Panc1 (cell line): ENCODE data around the gene MRPL43. TPM values are rescaled to one million over a fixed set of nuclear protein-coding genes. Genes with fewer than 3 reads are reported as not detected.

Source experiments
- ATAC-seq: fragments of 200-7000 bp; cut with Tn5 transposase; 2 replicates; pipeline ENCODE4 v1.9.1; 2020; ENCODE audit warnings: mild to moderate bottlenecking, moderate library complexity
- BruUV-seq: library from RNA; stranded (reverse); fragments of 400-500 nt; replicated peaks from 2 replicates; lab custom pipeline; 2021; lab: Mats Ljungman, UMichigan
- CTCF ChIA-PET: fragments of 300-600 bp; sonication (Branson Sonifier 250); formaldehyde crosslinking; loops from one replicate; lab custom pipeline; 2022; ENCODE audit warnings: antibody characterized with exemption; lab: Charles Lee
- POLR2A ChIA-PET: fragments of 300-600 bp; sonication (Branson Sonifier 250); formaldehyde crosslinking; loops from one replicate; lab custom pipeline; 2022; ENCODE audit warnings: antibody characterized with exemption; lab: Charles Lee
- DNase-seq: peaks from one replicate; pipeline ENCODE4 v3.0.0-alpha.2; 2010; ENCODE audit warnings: low read depth, low spot score
- H3K27ac ChIP-seq: 2 replicates; pipeline ENCODE4 v1.5.1; 2011; ENCODE audit warnings: mild to moderate bottlenecking, low read length, inconsistent platforms
- H3K27me3 ChIP-seq: fragments of 200-500 bp; sonication (Bioruptor generic); 2 replicates; pipeline ENCODE4 v1.6.0; 2014; ENCODE audit warnings: low read length, inconsistent platforms; ENCODE audit not compliant: control insufficient read depth, insufficient read depth
- H3K36me3 ChIP-seq: fragments of 200-500 bp; sonication (Bioruptor generic); 2 replicates; pipeline ENCODE4 v1.5.1; 2014; ENCODE audit warnings: inconsistent platforms, mild to moderate bottlenecking, low read length, moderate library complexity; ENCODE audit not compliant: control insufficient read depth, insufficient read depth
- H3K4me1 ChIP-seq: 2 replicates; pipeline ENCODE4 v1.5.1; 2011; ENCODE audit warnings: inconsistent platforms, mild to moderate bottlenecking, low read length, moderate library complexity; ENCODE audit not compliant: control insufficient read depth, insufficient read depth
- H3K4me3 ChIP-seq, 2 experiments: 2 replicates each; pipeline ENCODE4 v1.5.1; 2011 to 2012; ENCODE audit warnings: low read depth in 2 of 2, low read length in 2 of 2, mild to moderate bottlenecking in 2 of 2, inconsistent platforms in 1 of 2, moderate library complexity in 1 of 2
- H3K9me3 ChIP-seq: fragments of 200-500 bp; sonication (Bioruptor generic); 2 replicates; pipeline ENCODE4 v1.5.1; 2014; ENCODE audit warnings: low read depth, mild to moderate bottlenecking, inconsistent platforms, low read length, moderate library complexity; ENCODE audit not compliant: control insufficient read depth, insufficient read depth
- POLR2AphosphoS5 ChIP-seq: IDR thresholded peaks from 2 replicates; pipeline ENCODE4 v1.6.1; 2012; ENCODE audit warnings: mild to moderate bottlenecking, low read depth, low read length, moderate library complexity
- SIN3A ChIP-seq: IDR thresholded peaks from 2 replicates; pipeline ENCODE4 v1.6.1; 2012; ENCODE audit warnings: low read depth, mild to moderate bottlenecking, low read length, moderate library complexity, borderline replicate concordance; ENCODE audit not compliant: insufficient read depth
- TCF7L2 ChIP-seq: IDR thresholded peaks from 2 replicates; pipeline ENCODE4 v1.6.1; 2011; ENCODE audit warnings: mild to moderate bottlenecking, low read depth, low read length, inconsistent platforms
- in situ Hi-C: cut with HindIII; loops from 2 replicates; pipeline ENCODE4 v1.10.0; 2016; ENCODE audit warnings: low sequenced_read_pairs, low pct_unique_long_range_greater_than_20kb
- intact Hi-C: fragments of 100-400 bp; cut with micrococcal nuclease; formaldehyde crosslinking; loops from one replicate; pipeline ENCODE4 v1.10.0; 2022; ENCODE audit not compliant: unreplicated experiment
- total RNA-seq: library from RNA; stranded (reverse); gene quantifications from one replicate; pipeline ENCODE4 v1.2.1, GENCODE V29; 2021; ENCODE audit not compliant: unreplicated experiment
- TF ChIP-seq, protein P1 (sequence below): fragments of 450-650 bp; IDR thresholded peaks from 2 replicates; pipeline ENCODE4 v1.5.1; 2017; ENCODE audit warnings: mild to moderate bottlenecking
- TF ChIP-seq, protein P2 (sequence below), 2 experiments: IDR thresholded peaks; 2 replicates each; pipeline ENCODE4 v1.6.1; 2011 to 2012; ENCODE audit warnings: low read depth in 2 of 2, control low read depth in 1 of 2, low read length in 1 of 2, mild to moderate bottlenecking in 1 of 2, moderate library complexity in 1 of 2; ENCODE audit not compliant: insufficient read depth in 1 of 2

The MRPL43 gene
- total RNA-seq, 1 experiment from 2014 or later: 108 TPM

DNA sequence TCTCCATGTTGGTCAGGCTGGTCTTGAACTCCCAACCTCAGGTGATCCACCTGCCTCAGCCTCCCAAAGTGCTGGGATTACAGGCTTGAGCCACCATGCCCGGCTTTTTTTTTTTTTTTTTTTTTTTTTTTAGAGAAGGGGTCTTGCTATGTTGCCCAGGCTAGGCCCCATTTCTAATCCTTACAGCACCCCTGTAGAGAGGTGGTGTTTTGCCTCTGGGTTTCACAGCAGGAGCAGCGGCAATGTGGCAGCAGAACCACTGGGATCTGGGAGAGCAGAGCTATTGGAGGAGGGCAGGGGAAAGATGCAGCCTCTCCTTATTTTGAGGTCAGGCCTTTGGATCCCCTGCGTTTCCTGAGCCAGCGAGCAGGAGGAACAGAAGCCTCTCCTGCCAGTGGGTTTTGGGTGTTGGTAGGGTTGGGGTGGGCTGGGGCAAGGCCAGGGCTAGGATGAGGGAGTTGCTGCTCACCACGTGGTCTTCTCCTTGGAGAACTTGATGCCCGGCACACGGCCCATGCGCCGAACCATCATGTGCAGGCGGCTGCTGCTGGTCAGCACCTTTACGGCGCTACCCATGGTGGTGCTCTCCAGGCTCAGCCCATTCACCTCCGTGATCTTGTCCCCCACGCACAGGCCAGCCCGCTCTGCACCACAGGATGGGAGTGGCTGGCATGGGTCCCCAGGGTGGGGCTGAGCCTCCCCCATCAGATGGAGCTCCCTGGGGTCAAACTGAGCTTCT lies 35.8 kb upstream of the MRPL43 start:
- DNase-seq (no peak), ATAC-seq (no peak)
- Histone ChIP-seq H3K4me1 (peaks cover 2% of the 10 kb centered on the region; the same call in 1 of the 2 replicates), H3K27ac (no peak overlapping the region), H3K27me3 (no peaks in the 10 kb centered on the region), H3K36me3 (no peaks in the 10 kb centered on the region), H3K9me3 (no peaks in the 10 kb centered on the region), H3K4me3 (no peak overlapping the region)
- POLR2A ChIA-PET: no interaction called here
- CTCF ChIA-PET: interaction anchor here (0.5 to 0.9 kb wide), 2 partner anchors 9 to 12 kb away, joined by 3 read pairs; no protein-coding TSS in a partner anchor
- in situ Hi-C loops: no loop called here
- TF ChIP-seq, protein P1, sequence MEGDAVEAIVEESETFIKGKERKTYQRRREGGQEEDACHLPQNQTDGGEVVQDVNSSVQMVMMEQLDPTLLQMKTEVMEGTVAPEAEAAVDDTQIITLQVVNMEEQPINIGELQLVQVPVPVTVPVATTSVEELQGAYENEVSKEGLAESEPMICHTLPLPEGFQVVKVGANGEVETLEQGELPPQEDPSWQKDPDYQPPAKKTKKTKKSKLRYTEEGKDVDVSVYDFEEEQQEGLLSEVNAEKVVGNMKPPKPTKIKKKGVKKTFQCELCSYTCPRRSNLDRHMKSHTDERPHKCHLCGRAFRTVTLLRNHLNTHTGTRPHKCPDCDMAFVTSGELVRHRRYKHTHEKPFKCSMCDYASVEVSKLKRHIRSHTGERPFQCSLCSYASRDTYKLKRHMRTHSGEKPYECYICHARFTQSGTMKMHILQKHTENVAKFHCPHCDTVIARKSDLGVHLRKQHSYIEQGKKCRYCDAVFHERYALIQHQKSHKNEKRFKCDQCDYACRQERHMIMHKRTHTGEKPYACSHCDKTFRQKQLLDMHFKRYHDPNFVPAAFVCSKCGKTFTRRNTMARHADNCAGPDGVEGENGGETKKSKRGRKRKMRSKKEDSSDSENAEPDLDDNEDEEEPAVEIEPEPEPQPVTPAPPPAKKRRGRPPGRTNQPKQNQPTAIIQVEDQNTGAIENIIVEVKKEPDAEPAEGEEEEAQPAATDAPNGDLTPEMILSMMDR: no peak
- no peak for TF ChIP-seq SIN3A
- TF ChIP-seq POLR2AphosphoS5: no peak
- TF ChIP-seq TCF7L2: no peak
- TF ChIP-seq, protein P2, sequence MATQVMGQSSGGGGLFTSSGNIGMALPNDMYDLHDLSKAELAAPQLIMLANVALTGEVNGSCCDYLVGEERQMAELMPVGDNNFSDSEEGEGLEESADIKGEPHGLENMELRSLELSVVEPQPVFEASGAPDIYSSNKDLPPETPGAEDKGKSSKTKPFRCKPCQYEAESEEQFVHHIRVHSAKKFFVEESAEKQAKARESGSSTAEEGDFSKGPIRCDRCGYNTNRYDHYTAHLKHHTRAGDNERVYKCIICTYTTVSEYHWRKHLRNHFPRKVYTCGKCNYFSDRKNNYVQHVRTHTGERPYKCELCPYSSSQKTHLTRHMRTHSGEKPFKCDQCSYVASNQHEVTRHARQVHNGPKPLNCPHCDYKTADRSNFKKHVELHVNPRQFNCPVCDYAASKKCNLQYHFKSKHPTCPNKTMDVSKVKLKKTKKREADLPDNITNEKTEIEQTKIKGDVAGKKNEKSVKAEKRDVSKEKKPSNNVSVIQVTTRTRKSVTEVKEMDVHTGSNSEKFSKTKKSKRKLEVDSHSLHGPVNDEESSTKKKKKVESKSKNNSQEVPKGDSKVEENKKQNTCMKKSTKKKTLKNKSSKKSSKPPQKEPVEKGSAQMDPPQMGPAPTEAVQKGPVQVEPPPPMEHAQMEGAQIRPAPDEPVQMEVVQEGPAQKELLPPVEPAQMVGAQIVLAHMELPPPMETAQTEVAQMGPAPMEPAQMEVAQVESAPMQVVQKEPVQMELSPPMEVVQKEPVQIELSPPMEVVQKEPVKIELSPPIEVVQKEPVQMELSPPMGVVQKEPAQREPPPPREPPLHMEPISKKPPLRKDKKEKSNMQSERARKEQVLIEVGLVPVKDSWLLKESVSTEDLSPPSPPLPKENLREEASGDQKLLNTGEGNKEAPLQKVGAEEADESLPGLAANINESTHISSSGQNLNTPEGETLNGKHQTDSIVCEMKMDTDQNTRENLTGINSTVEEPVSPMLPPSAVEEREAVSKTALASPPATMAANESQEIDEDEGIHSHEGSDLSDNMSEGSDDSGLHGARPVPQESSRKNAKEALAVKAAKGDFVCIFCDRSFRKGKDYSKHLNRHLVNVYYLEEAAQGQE (IDR thresholded peaks at IDR 0.05; ENCODE audit: insufficient read depth in 1 of 2, low read depth in 2 of 2, low read length in 1 of 2): no peak
- BruUV-seq: no TSS peak
- intact Hi-C loops: no loop called here

DNA sequence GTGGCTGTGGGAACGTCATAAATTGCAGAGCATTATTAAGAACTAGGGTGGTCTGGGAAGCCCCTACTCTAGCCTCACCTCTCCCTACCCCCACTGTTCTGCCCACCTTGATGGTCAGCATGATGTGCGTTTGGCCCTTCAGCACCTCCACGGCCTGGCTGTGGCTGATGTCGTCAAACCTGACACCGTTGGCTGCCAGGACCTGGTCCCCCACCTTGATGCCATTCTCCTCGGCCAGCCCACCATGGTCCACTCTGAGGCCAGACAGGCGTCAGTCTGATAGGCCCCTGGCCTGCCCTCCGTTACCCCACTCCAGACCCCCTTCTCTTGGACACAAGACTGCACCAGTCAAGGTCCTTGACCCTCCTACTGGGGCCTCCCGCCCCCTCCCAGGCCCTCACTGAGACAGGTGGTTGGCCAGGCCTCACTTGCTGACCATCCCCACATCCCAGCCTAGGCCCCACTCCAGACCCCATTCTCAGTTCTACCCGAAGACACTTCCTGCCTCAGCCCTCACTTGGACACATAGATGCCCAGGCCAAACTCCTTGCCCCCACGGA lies 34.5 kb upstream of the MRPL43 start:
- Histone ChIP-seq H3K27ac (no peak overlapping the region), H3K27me3 (no peaks in the 10 kb centered on the region), H3K4me3 (no peak overlapping the region), H3K4me1 (peaks cover 2% of the 10 kb centered on the region; the same call in 1 of the 2 replicates), H3K9me3 (no peaks in the 10 kb centered on the region), H3K36me3 (no peaks in the 10 kb centered on the region)
- intact Hi-C loops: no loop called here
- in situ Hi-C loops: no loop called here
- DNase-seq (no peak), ATAC-seq (no peak)
- CTCF ChIA-PET: no interaction called here
- BruUV-seq: no TSS peak
- no peak for TF ChIP-seq POLR2AphosphoS5
- TF ChIP-seq, protein P2 (IDR thresholded peaks at IDR 0.05; ENCODE audit: insufficient read depth in 1 of 2, low read depth in 2 of 2, low read length in 1 of 2): no peak
- TF ChIP-seq TCF7L2: no peak
- TF ChIP-seq, protein P1: no peak
- TF ChIP-seq SIN3A: no peak
- POLR2A ChIA-PET: no interaction called here
